ENCODE measurements around the gene AHCYL1.
A peak's percentile ranks its signal among the peaks of the same experiment; 100 is the strongest.

AHCYL1 gene

GRCh38 chr1:110039641-110040040 is 55.1 kb downstream of the AHCYL1 start:
- no peak for DNase-seq (ENCODE audit: low read depth)

GRCh38 chr1:110040548-110040947 is 56.0 kb downstream of the AHCYL1 start:
- DNase-seq (ENCODE audit: low read depth), result no peak

- DNase-seq (ENCODE audit: low read depth), result no peak
These were observed 58.5 kb downstream of the AHCYL1 start for GRCh38 chr1:110043016-110043415.

GRCh38 chr1:110047463-110047862 is 62.9 kb downstream of the AHCYL1 start:
- no peak for DNase-seq (ENCODE audit: low read depth)

- no peak for DNase-seq (ENCODE audit: low read depth)
These were observed 63.7 kb downstream of the AHCYL1 start for GRCh38 chr1:110048240-110048639.

- DNase-seq (ENCODE audit: low read depth), result no peak
These were observed 64.5 kb downstream of the AHCYL1 start for GRCh38 chr1:110048923-110049601.

GRCh38 chr1:110049801-110050601 is 65.4 kb downstream of the AHCYL1 start:
- no peak for DNase-seq (ENCODE audit: low read depth)

- no peak for DNase-seq (ENCODE audit: low read depth)
These were observed 66.2 kb downstream of the AHCYL1 start for GRCh38 chr1:110050602-110051261.

GRCh38 chr1:110051262-110051648 is 66.7 kb downstream of the AHCYL1 start:
- DNase-seq (ENCODE audit: low read depth), result no peak

- DNase-seq (ENCODE audit: low read depth), result no peak
These were observed 69.2 kb downstream of the AHCYL1 start for GRCh38 chr1:110053552-110054428.

GRCh38 chr1:110055493-110056284 is 71.1 kb downstream of the AHCYL1 start:
- no peak for DNase-seq (ENCODE audit: low read depth)

- no peak for DNase-seq (ENCODE audit: low read depth)
These were observed 71.7 kb downstream of the AHCYL1 start for GRCh38 chr1:110056285-110056683.

- peak; percentile 69 for DNase-seq (ENCODE audit: low read depth)
These were observed 72.2 kb downstream of the AHCYL1 start for GRCh38 chr1:110056776-110057175.

- DNase-seq (ENCODE audit: low read depth), result no peak
These were observed 73.5 kb downstream of the AHCYL1 start for GRCh38 chr1:110057963-110058518.

GRCh38 chr1:110058591-110058990 is 74.0 kb downstream of the AHCYL1 start:
- DNase-seq (ENCODE audit: low read depth), result no peak

- DNase-seq (ENCODE audit: low read depth), result no peak
These were observed 74.7 kb downstream of the AHCYL1 start for GRCh38 chr1:110059133-110059863.

GRCh38 chr1:110060034-110060661 is 75.6 kb downstream of the AHCYL1 start:
- DNase-seq (ENCODE audit: low read depth), result no peak

GRCh38 chr1:110060662-110061060 is 76.1 kb downstream of the AHCYL1 start:
- DNase-seq (ENCODE audit: low read depth), result no peak

GRCh38 chr1:110061341-110061740 is 76.8 kb downstream of the AHCYL1 start:
- no peak for DNase-seq (ENCODE audit: low read depth)

- DNase-seq (ENCODE audit: low read depth), result no peak
These were observed 78.0 kb downstream of the AHCYL1 start for GRCh38 chr1:110062612-110063011.
